IPS-18c (cell line): ENCODE measurements around the gene SIL1.
"Not testable (repeated sequence)": the region's sequence is repeated elsewhere in the genome, so short reads cannot be mapped to it uniquely, and the experiment has no call there.

Experiments used
- H3K4me3 ChIP-seq: 2 replicates; pipeline ENCODE4 v1.7.0; 2013; ENCODE audit warnings: low read depth, mild to moderate bottlenecking, low read length, moderate library complexity; ENCODE audit not compliant: insufficient read depth
- H3K9me3 ChIP-seq: one replicate; pipeline ENCODE4 v1.6.1; 2013; ENCODE audit warnings: mild to moderate bottlenecking, low read length, moderate library complexity; ENCODE audit not compliant: control insufficient read depth, insufficient read depth

SIL1 gene

DNA sequence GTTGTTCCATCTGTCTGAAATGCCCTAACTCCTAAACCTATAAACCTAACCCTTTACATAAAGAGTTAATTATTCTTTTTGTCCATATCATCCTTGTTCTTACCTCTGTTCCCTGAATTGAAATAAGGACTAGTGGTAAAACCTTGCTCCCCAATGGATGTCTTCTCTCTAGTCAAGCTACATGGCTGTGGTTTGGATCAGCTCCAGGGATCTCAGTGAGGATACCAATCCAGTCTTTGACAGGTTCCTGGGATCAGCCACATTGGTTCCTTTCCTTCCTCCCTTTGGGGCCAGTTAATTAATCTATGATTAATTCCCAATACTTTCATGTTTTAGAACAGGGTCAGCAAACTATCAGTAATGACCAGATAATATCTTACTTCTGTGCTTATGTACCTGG is 151.6 kb downstream of the SIL1 start:
- no peaks in the 10 kb centered on the region for H3K9me3 ChIP-seq
- no peak overlapping the region for H3K4me3 ChIP-seq

GRCh38 chr5:139043157-139043905 is 154.8 kb downstream of the SIL1 start:
- no peaks in the 10 kb centered on the region for H3K9me3 ChIP-seq
- no peak overlapping the region for H3K4me3 ChIP-seq

DNA sequence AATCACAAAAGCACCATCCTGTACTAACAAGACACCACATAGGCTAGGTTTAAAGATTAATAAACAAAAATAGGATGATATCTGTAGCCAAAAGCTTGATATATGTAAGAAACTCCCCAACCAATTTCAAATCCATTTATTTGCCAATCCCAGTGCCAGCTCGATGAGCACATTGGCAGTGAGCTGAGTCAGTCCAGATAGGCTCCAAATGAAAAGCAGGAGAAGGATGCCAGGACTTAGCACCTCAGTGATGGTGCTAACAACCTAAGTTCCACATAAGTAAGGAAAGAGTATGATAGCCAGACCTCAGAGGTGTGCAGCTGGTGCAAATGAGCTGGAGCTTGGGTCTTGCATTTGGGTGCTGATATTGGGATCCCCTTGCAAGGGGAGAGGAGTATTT is 158.1 kb downstream of the SIL1 start:
- Histone ChIP-seq H3K9me3 (no peaks in the 10 kb centered on the region), H3K4me3 (no peak overlapping the region)

DNA sequence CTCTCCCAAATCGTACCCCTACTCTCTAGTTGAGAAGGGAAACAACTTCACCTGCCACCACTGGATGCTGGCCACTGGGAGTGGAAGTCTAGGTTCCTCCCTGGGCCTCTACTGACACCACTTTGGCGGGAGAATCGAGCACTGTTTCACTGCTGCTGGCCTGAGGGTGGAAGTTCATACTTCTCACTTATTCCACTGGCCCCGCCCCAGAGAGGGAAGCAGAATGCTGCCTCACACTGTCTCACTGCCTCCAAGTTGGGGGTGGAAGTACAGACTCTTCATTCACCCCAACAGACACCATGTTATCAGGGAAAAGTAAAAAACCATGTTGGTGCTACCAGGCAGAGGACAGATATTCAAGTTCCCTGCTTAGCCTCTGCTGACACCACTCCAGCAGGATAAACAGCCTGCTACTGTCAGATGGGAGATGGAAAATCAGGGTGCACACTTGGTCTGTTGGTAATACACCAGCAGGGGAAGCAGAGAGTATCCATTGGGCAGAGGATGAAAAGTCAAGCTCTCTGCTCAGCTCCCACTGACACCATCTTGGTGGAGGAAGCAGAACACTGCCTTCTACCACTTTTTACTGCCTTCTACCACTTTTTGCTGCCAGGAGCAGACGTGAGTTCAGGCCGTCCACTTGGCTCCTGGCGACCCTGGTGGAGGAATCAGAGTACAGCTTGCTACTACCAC is 159.4 kb downstream of the SIL1 start:
- Histone ChIP-seq H3K4me3 (no peak overlapping the region), H3K9me3 (no peaks in the 10 kb centered on the region)

DNA sequence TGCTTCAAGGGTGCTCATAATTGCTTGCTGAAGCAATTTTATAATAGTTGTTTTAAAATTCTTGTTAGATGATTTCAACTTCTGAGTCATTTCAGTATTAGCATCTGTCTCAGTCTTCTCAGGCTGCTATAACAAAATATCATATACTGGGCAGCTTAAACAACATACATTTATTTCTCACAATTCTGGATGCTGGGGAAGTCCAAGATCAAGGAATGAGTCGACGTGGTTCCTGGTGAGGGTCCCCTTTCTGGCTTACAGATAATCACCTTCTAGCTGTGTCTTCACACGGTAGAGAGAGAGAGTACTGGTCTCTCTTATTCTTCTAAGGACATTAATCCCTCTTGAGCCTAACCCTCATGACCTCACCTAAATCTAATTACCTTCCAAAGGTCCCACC is 160.4 kb downstream of the SIL1 start:
- H3K9me3 ChIP-seq, result no peaks in the 10 kb centered on the region
- H3K4me3 ChIP-seq, result no peak overlapping the region

DNA sequence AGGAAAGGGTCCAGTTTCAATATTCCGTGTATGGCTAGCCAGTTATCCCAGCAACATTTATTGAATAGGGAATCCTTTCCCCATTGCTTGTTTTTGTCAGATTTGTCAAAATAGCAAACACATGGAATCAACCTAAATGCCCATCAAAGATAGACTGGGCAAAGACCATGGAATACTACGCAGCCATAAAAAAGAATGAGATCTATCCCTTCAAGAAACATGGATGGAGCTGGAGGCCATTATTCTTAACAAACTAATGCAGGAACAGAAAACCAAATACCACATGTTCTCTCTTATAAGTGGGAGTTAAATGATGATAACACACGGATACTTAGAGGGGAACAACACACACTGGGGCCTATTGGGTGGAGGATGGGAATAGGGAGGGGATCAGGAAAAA is 161.8 kb downstream of the SIL1 start:
- not testable (repeated sequence) for H3K9me3 ChIP-seq, H3K4me3 ChIP-seq

DNA sequence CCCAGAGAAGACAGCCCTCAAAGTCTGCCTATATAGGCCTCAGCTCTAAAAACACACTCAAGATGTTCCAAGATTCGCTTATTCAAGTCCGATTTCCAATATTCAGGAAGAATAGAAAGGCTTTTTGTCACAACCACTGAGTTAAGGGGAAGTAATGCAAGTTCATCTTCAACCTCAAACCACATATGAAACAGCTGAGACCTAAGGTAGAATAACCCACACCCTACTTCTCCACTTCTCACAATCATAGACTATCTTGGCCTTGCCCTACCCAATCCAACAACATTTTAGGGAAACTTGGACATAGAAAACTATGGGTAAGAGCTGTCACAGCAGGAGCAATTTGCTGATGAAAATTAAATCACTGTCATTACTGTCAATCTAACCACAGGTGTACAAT is 171.0 kb downstream of the SIL1 start:
- Histone ChIP-seq H3K9me3 (no peaks in the 10 kb centered on the region), H3K4me3 (no peak overlapping the region)

GRCh38 chr5:139025651-139026050 is 172.5 kb downstream of the SIL1 start:
- no peaks in the 10 kb centered on the region for H3K9me3 ChIP-seq
- no peak overlapping the region for H3K4me3 ChIP-seq

DNA sequence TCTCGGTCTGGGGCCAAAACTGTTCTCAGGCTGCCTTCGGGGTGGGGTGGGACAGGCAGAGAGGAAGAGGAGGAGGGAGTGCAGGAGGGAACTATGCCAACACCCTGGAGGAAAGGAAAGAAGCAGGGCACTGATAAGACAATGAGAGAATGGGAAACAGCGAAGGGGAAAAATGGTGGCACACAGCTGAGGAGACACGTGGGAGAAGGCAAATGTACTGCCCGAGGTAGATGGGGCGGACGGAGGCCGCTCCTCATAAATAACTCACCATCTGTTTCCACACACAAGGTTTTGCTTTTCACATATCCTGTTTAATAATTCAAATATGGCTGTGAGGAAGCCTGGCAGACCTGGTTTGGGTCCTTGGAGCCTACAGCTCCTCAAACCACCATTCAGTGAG is 174.9 kb downstream of the SIL1 start:
- no peak overlapping the region for H3K4me3 ChIP-seq
- no peaks in the 10 kb centered on the region for H3K9me3 ChIP-seq

DNA sequence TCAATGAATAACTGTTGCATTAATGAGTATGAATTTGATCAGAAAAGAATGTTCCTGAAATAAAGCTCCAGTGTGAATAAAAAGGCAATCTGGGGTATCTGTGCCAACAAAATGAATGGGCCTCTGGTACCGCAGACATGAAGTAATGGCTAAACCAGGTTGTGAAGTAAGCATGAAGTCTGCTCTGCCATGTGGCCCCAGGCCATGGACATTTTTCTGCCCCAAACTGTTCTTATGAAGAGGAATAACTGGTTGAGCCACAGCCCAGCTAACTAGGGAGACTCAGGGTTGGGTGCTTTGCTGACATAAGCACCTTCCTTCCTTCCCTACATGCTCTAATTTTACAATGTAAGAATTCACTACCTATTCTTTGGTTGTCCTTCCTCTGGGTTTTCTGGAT is 175.6 kb downstream of the SIL1 start:
- no peak overlapping the region for H3K4me3 ChIP-seq

GRCh38 chr5:139021346-139021745 is 176.8 kb downstream of the SIL1 start:
- H3K9me3 ChIP-seq, result no peaks in the 10 kb centered on the region

More for the DNA sequence above, 175.6 kb downstream of the SIL1 start:
- no peaks in the 10 kb centered on the region for H3K9me3 ChIP-seq

GRCh38 chr5:139019880-139020279 is 178.3 kb downstream of the SIL1 start:
- no peak overlapping the region for H3K4me3 ChIP-seq

More at GRCh38 chr5:139021346-139021745, 176.8 kb downstream of the SIL1 start:
- H3K4me3 ChIP-seq, result no peak overlapping the region

DNA sequence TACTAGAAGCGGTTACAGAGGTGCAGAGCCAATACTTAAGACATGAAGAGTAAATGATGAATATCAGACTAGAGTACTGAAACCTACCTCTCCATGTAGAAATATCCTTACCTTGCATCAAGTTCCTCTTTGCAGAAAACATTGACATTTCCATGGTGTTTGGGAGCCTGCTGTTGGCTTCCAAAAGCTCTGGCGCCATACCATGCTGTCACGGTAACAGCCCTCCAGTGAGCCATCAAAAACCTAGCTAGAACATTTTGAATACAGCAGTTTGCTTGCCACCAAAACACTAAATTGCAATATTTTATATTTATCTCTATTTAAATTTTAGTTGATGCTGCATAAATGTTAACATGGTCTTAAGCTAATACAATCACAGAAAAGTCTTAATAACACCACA is 179.0 kb downstream of the SIL1 start:
- Histone ChIP-seq H3K4me3 (no peak overlapping the region), H3K9me3 (no peaks in the 10 kb centered on the region)

More at GRCh38 chr5:139019880-139020279, 178.3 kb downstream of the SIL1 start:
- H3K9me3 ChIP-seq, result no peaks in the 10 kb centered on the region

- Histone ChIP-seq H3K4me3 (no peak overlapping the region), H3K9me3 (no peaks in the 10 kb centered on the region)
Observed at GRCh38 chr5:139017624-139018023, 180.5 kb downstream of the SIL1 start.

DNA sequence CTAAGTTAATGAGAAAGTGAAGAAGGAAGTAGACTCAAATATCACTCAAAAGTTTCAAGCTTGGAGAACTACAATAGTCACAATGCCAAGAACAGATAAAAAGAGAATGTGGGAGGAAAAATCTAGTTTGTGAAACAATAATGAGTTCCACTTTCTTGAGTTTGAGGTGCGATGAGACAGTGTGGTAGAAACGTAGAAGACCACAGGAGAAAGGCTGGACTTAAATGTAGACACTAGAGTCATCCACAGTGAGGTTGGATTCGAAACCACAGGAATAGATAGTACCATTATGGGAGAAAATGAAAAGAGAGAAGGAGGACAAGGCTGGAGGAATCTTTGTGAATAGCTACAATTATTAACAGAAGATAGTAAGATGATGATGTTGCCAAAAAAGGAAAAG is 182.0 kb downstream of the SIL1 start:
- H3K9me3 ChIP-seq, result no peaks in the 10 kb centered on the region
- no peak overlapping the region for H3K4me3 ChIP-seq

- Histone ChIP-seq H3K4me3 (no peak overlapping the region), H3K9me3 (no peaks in the 10 kb centered on the region)
Observed at GRCh38 chr5:139014726-139015125, 183.4 kb downstream of the SIL1 start.

DNA sequence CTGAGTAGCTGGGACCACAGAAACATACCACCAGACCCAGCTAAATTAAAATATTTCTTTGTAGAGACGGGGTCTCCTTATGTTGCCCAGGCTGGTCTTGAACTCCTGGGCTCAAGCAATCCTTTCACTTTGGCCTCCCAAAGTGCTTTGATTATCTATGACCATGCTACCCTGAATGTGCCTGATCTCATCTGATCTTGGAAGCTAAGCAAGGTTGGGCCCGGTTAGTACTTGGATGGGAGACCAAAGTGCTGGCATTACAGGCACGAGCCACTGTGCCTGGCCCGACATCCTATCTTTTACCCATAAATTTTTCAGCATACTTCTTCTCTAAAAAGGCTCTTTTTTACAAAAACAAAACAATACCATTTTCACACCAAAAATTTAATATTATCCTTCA is 186.0 kb downstream of the SIL1 start:
- Histone ChIP-seq H3K4me3 (no peak overlapping the region), H3K9me3 (no peaks in the 10 kb centered on the region)

GRCh38 chr5:139011156-139011555 is 187.0 kb downstream of the SIL1 start:
- H3K4me3 ChIP-seq, result peak overlapping the region; percentile 38; the same call in 1 of the 2 replicates
- H3K9me3 ChIP-seq, result not testable (repeated sequence)
